OCI-LY7 (cell line): ENCODE data around the gene CDCA8. TPM values are rescaled to one million over a fixed set of nuclear protein-coding genes. Genes with fewer than 3 reads are reported as not detected.

Experiments used
- BruUV-seq: library from RNA; stranded (reverse); fragments of 400-500 nt; replicated peaks from 2 replicates; lab custom pipeline; 2021; lab: Mats Ljungman, UMichigan
- CTCF ChIA-PET: fragments of 300-600 bp; sonication (Branson Sonifier 250); formaldehyde crosslinking; loops from one replicate; lab custom pipeline; 2022; ENCODE audit warnings: antibody characterized with exemption; ENCODE audit not compliant: unreplicated experiment; lab: Charles Lee
- POLR2A ChIA-PET: fragments of 300-600 bp; sonication (Branson Sonifier 250); formaldehyde crosslinking; loops from one replicate; lab custom pipeline; 2022; ENCODE audit warnings: antibody characterized with exemption; lab: Charles Lee
- DNase-seq: peaks from one replicate; pipeline ENCODE4 v3.0.0-alpha.2; 2015; ENCODE audit warnings: low spot score
- H2AFZ ChIP-seq: fragments of 200-600 bp; sonication (generic), shearing (Covaris generic); 2 replicates; pipeline ENCODE4 v1.6.1; 2014; ENCODE audit warnings: mild to moderate bottlenecking, antibody characterized with exemption, low read length, moderate library complexity
- H3K27ac ChIP-seq: fragments of 200-600 bp; sonication (generic); 2 replicates; pipeline ENCODE4 v1.5.1; 2014; ENCODE audit warnings: mixed run types, low read depth, mild to moderate bottlenecking, moderate library complexity, low read length, inconsistent platforms; ENCODE audit not compliant: poor library complexity, severe bottlenecking
- H3K36me3 ChIP-seq: fragments of 200-600 bp; sonication (generic); 2 replicates; pipeline ENCODE4 v1.6.1; 2014; ENCODE audit warnings: mild to moderate bottlenecking, antibody characterized with exemption, low read length, moderate library complexity, mixed read lengths; ENCODE audit not compliant: insufficient read depth
- H3K4me1 ChIP-seq: fragments of 200-600 bp; sonication (generic); 2 replicates; pipeline ENCODE4 v1.5.1; 2014; ENCODE audit warnings: mild to moderate bottlenecking, low read length; ENCODE audit not compliant: insufficient read depth, poor library complexity, severe bottlenecking
- H3K4me2 ChIP-seq: fragments of 200-600 bp; sonication (generic); 2 replicates; pipeline ENCODE4 v1.6.1; 2014; ENCODE audit warnings: mild to moderate bottlenecking, low read length
- H3K4me3 ChIP-seq: fragments of 200-600 bp; sonication (generic); 2 replicates; pipeline ENCODE4 v1.5.1; 2014; ENCODE audit warnings: mild to moderate bottlenecking, low read depth, low read length; ENCODE audit not compliant: poor library complexity, severe bottlenecking
- H3K79me2 ChIP-seq: fragments of 200-600 bp; sonication (generic); 2 replicates; pipeline ENCODE4 v1.6.1; 2016; ENCODE audit warnings: low read depth, mild to moderate bottlenecking, low read length, moderate library complexity, mixed read lengths; ENCODE audit not compliant: insufficient read depth
- H3K9me2 ChIP-seq: fragments of 200-600 bp; sonication (generic); 2 replicates; pipeline ENCODE4 v1.6.1; 2016; ENCODE audit warnings: mild to moderate bottlenecking, low read length, mixed read lengths; ENCODE audit not compliant: insufficient read depth
- H3K9me3 ChIP-seq: fragments of 200-600 bp; sonication (generic); 2 replicates; pipeline ENCODE4 v1.6.1; 2014; ENCODE audit warnings: mild to moderate bottlenecking, mixed run types, low read length, mixed read lengths
- H4K20me1 ChIP-seq: fragments of 200-600 bp; sonication (generic); 2 replicates; pipeline ENCODE4 v1.6.1; 2014; ENCODE audit warnings: mild to moderate bottlenecking, antibody characterized with exemption, low read length, moderate library complexity, mixed read lengths; ENCODE audit not compliant: insufficient read depth
- EZH2phosphoT487 ChIP-seq: fragments of 200-600 bp; sonication (generic); IDR thresholded peaks from 2 replicates; pipeline ENCODE4 v1.6.1; 2018; ENCODE audit warnings: low read depth, borderline replicate concordance, mild to moderate bottlenecking, mixed run types, antibody characterized with exemption, low read length, moderate library complexity, mixed read lengths
- intact Hi-C: fragments of 100-400 bp; cut with micrococcal nuclease; formaldehyde crosslinking; loops from one replicate; pipeline ENCODE4 v1.10.0; 2022; ENCODE audit not compliant: unreplicated experiment
- total RNA-seq, 2 experiments: library from RNA; depleted of rRNA in 1 of 2; stranded (reverse); fragments of >200 nt in 1 of 2; shearing (Covaris generic) in 1 of 2; gene quantifications; 2 replicates each; pipeline ENCODE4 v1.2.3, GENCODE V29; 2014 to 2022
- TF ChIP-seq, protein P1 (sequence below): fragments of 200-600 bp; sonication (generic); conservative IDR thresholded peaks from 2 replicates; pipeline ENCODE4 v1.5.1; 2014; ENCODE audit warnings: mild to moderate bottlenecking, antibody characterized with exemption, low read length, moderate library complexity, mixed read lengths

CDCA8 gene
- total RNA-seq, 2 experiments from 2014 or later = 60.0 to 111 TPM

DNA sequence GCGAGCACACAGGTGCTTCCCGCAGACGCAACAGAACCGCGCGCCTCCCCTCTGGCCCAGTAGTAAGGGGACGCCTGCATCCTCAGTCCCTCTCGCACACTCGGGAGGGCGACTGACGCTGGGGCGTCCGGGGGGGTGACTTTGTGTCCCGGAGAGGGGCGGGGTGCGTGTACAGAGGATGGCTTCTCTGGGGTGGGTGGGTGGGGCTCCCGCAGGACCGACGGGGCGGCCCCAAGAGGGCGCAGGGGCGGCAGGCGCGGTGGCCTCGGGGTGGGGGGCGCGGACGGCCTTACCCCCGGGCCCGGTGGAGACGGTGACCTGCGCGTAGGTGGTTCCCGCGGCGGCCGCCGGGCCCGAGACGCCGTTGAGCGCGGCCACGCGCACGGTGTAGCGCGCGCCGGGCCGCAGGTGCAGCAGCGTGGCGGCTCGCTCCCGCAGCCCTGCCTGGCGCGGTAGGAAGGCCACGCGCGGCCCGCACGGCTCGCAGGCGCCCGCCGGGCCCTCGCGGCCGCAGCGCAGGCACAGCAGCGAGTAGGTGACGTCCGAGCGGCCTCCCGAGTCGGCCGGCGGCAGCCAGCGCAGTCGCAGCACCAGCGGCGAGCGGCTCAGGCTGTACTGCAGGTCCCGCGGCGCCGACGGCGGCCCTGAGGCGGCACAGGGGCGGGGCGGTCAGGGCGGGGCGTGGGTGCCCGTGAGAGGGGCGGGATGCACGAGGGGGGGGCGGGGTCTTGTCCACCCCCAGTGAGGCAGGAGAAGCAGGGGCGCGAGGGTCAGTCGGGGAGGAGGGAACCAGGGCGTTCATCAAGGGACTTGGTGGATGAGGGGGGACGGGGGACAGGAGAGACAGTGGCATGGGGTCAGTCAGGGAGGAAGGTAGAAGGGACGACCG lies 60.5 kb downstream of the CDCA8 start:
- DNase-seq = no peak
- H3K4me3 ChIP-seq = no peak overlapping the region
- no peak for TF ChIP-seq EZH2phosphoT487
- TF ChIP-seq, protein P1, sequence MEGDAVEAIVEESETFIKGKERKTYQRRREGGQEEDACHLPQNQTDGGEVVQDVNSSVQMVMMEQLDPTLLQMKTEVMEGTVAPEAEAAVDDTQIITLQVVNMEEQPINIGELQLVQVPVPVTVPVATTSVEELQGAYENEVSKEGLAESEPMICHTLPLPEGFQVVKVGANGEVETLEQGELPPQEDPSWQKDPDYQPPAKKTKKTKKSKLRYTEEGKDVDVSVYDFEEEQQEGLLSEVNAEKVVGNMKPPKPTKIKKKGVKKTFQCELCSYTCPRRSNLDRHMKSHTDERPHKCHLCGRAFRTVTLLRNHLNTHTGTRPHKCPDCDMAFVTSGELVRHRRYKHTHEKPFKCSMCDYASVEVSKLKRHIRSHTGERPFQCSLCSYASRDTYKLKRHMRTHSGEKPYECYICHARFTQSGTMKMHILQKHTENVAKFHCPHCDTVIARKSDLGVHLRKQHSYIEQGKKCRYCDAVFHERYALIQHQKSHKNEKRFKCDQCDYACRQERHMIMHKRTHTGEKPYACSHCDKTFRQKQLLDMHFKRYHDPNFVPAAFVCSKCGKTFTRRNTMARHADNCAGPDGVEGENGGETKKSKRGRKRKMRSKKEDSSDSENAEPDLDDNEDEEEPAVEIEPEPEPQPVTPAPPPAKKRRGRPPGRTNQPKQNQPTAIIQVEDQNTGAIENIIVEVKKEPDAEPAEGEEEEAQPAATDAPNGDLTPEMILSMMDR = no peak
- H3K9me3 ChIP-seq = no peaks in the 10 kb centered on the region
- no peaks in the 10 kb centered on the region for H3K36me3 ChIP-seq
- intact Hi-C loops = no loop called here
- ChIA-PET POLR2A (no interaction called here), CTCF (no interaction called here)
- H3K4me2 ChIP-seq = no peak overlapping the region
- no peaks in the 10 kb centered on the region for H4K20me1 ChIP-seq
- BruUV-seq = no TSS peak
- no peaks in the 10 kb centered on the region for H3K4me1 ChIP-seq
- H3K27ac ChIP-seq = no peak overlapping the region
- H3K9me2 ChIP-seq = no peaks in the 10 kb centered on the region
- H2AFZ ChIP-seq = no peak overlapping the region
- H3K79me2 ChIP-seq = no peaks in the 10 kb centered on the region

DNA sequence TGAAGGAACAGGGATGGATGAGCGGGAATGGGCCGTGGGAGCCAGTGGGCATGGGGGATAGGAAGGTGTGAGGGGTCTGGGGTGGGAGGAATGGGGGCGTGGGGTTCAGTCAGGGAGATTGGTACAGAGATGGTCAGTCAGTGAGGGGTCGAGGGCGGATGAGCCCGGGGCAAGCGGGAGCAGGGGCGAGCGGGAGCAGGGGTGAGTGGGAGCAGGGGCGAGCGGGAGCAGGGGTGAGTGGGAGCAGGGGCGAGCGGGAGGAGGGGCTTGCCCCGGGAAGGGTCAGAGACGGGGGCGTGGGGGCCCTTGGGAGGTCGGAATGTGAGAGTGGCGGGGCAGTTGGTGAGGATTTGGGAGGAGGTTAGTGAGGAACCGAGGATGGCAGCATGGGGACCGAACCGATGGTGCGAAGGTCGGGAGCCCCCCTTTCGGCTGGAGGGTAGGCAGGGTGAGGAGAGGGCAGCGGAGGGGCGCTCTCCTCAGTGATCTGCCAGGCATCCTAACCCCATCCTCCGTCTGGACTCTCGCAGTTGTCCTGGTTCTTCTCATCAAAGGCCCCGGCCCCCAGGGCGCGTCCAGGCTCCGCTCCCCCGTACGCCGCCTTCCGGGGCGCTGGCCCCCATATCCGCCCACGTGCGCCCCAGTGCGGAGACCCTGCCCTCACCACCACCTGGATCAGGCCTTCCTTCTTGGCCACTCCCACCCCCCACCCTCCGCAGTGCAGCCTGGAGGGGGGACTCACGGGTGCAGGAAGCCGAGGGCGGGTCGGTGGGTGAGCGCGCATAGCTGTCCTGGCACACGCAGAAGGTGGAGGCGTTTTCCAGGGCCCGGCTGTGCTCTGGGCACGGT lies 61.4 kb downstream of the CDCA8 start:
- ChIA-PET CTCF (no interaction called here), POLR2A (no interaction called here)
- Histone ChIP-seq H3K79me2 (no peaks in the 10 kb centered on the region), H3K4me3 (no peak overlapping the region), H3K36me3 (no peaks in the 10 kb centered on the region), H3K27ac (no peak overlapping the region), H3K4me1 (no peaks in the 10 kb centered on the region), H4K20me1 (no peaks in the 10 kb centered on the region), H3K9me2 (no peaks in the 10 kb centered on the region), H3K4me2 (no peak overlapping the region), H3K9me3 (no peaks in the 10 kb centered on the region), H2AFZ (no peak overlapping the region)
- DNase-seq = no peak
- TF ChIP-seq, protein P1 = no peak
- no peak for TF ChIP-seq EZH2phosphoT487
- BruUV-seq = no TSS peak
- intact Hi-C loops = no loop called here
